GM18520 (cell line): ENCODE measurements around the gene NUDT21.
"Not testable (repeated sequence)": the region's sequence is repeated elsewhere in the genome, so short reads cannot be mapped to it uniquely, and the experiment has no call there.

Experiments
- ATAC-seq: cut with Tn5 transposase; IDR thresholded peaks from one replicate; pipeline ENCODE4 v1.9.1; 2021; ENCODE audit not compliant: unreplicated experiment

NUDT21 gene

DNA sequence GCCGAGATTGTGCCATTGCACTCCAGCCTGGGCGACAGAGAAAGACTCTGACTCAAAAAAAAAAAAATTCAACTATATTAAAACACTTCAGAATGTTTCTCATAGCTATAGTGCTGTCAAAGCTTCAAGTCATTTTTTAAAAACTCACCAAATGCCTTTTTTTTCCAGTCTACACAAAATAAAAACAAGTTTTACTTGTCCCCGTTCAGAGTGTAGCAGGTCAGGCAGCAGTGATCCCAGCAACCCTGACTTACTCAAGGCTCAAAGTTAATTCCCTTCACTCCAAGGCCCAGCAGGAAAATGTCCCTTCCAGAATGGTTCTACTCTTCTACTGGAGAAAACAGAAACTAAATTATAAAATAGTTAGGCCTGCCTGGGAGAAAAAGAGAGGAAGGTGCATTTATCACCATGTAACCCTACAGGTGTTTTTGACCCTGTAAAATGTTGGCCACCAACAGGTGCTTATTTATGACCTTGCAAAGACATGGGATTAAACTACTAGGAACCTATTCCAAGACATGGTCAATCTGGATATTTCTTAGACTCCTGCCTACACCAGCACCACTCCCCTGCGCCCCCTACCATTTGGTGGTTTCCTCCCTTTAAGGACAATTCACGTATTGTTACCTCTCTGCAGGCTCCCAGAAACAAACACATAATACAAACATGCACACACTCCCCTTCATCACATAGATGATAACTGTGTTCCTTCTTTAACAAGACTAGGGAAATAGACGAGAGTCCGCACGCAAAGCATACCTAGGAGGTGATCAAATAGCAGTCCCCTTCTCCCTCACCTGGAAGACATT is 31.2 kb downstream of the NUDT21 start:
- no peak for ATAC-seq

- ATAC-seq: no peak
Observed at GRCh38 chr16:56417138-56417537, 34.0 kb downstream of the NUDT21 start.

- no peak for ATAC-seq
Observed at GRCh38 chr16:56415875-56416274, 35.3 kb downstream of the NUDT21 start.

DNA sequence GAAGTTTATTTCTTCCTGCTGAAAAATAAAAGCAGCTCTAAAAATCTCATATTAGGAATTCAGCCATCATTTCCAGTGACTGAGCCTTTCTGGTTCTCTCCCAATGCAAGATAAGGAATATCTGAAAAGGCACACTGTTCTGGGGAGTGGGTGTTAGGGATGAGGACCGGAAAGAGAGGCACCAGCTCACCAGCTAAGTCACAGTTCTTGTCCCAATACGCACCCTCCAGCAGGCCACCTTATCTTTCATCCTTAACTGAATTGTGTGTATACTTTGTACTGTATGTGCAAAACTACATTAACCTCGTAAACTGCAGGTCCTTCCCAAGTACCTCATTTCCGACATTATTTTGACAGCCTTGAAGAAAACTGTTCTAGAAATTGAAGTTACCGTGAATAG is 36.8 kb downstream of the NUDT21 start:
- no peak for ATAC-seq

- ATAC-seq: no peak
Observed at GRCh38 chr16:56413381-56413780, 37.8 kb downstream of the NUDT21 start.

GRCh38 chr16:56411624-56412023 is 39.5 kb downstream of the NUDT21 start:
- no peak for ATAC-seq

GRCh38 chr16:56411123-56411522 is 40.0 kb downstream of the NUDT21 start:
- ATAC-seq: no peak

DNA sequence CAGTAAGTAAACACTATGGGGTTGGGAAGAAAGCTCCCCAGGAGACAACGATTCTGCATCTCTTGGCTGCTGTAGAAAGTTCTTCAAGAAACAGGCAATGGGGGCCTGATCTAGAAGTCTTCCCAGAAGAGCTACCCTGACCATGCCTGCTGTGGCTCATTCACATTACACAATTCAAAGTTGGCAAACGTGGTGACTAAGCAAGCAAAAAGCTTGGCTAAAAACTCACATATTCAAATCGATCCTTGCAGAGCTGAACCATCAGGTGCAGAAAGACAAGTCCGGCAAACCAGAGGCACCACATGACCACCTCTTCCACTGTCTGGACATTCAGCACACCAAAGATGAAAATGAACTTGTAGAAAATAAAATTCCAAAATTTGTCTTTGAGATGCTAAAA is 41.9 kb downstream of the NUDT21 start:
- ATAC-seq: no peak

- ATAC-seq: no peak
Observed at GRCh38 chr16:56408379-56409098, 42.6 kb downstream of the NUDT21 start.

DNA sequence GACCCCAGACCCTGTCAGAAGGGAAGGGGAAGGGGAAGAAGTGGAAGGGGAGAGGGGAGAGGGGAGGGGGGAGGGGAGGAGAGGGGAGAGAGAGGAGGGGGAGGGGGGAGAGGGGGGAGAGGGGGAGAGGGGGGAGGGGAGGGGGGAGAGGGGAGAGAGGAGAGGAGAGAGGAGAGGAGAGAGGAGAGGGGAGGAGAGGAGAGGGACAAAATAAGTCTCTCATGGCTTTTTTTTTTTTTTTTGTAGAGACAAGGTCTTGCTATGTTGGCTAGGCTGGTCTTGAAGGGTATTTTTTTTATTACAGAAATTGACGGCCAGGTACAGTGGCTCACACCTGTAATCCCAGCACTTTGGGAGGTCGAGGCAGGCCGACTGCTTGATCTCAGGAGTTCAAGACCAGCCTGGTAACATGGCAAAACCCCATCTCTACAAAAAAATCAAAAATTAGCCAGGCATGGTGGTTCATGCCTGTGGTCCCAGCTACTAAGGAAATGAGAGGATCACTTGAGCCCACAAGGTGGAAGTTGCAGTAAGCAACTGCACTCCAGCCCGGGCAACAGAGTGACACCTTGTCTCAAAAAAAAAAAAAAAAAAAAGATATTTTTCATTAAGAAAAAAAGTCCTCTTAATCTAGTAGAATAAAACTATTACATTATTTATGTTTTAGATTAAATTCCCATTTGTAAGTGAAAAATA is 45.0 kb downstream of the NUDT21 start:
- ATAC-seq: no peak

- no peak for ATAC-seq
Observed at GRCh38 chr16:56401482-56401881, 49.6 kb downstream of the NUDT21 start.

DNA sequence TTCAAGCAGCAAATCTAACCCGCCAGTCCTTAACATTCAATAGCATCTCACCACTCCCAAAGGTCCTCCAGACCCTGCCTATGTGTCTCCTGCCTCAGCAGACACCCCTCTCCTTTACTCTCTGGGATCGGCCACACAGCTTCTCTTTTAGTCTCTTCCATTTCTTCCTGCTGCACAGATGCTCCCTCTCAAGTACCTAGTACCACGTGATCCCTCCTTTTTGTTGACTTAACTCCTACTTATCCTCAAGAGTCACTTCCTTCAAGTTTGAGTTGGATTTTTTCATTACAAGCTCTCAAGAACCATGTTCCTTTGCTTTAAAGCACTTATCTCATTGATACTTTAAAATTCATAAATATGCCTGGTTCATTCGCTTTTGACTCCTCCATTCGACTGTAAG is 50.7 kb downstream of the NUDT21 start:
- no peak for ATAC-seq

GRCh38 chr16:56399486-56399885 is 51.6 kb downstream of the NUDT21 start:
- ATAC-seq: no peak

DNA sequence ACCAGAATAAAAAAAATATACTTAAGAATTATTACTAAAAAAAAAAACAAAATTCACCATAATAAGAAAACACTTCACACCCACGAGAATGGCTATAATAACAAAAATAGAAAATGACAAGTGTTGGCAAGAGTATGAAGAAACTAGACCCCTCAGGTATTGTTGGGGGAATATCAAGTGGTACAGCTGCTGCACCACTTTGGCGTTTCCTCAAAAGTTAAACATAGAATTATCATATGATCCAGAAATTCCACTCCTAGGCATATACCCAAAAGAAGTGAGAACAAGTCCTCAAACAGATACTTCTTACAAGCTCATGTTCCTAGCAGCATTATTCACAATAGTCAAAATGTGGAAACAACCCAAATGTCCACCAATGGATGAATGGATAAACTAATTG is 52.1 kb downstream of the NUDT21 start:
- ATAC-seq: no peak

GRCh38 chr16:56396724-56397123 is 54.4 kb downstream of the NUDT21 start:
- ATAC-seq: not testable (repeated sequence)

- ATAC-seq: no peak
Observed at GRCh38 chr16:56389554-56389953, 61.6 kb downstream of the NUDT21 start.

DNA sequence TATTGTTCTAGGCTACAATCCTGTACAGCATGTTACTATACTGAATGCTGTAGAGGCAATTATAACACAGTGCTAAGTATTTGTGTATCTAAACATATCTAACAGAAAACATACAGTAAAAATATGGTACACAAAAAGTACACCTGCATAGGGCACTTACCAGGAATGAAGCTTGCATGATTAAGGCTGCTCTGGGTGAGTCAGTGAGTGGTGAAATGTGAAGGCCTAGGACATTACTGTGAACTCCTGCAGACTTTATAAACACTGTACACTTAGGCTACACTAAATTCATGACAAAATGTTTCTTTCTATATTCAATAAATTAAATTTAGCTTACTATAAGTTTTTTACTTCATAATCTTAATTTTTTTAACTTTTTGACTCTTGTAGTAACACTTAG is 62.9 kb downstream of the NUDT21 start:
- no peak for ATAC-seq

- no peak for ATAC-seq
Observed at GRCh38 chr16:56387396-56387795, 63.7 kb downstream of the NUDT21 start.

- ATAC-seq: no peak
Observed at GRCh38 chr16:56384074-56384721, 66.9 kb downstream of the NUDT21 start.

DNA sequence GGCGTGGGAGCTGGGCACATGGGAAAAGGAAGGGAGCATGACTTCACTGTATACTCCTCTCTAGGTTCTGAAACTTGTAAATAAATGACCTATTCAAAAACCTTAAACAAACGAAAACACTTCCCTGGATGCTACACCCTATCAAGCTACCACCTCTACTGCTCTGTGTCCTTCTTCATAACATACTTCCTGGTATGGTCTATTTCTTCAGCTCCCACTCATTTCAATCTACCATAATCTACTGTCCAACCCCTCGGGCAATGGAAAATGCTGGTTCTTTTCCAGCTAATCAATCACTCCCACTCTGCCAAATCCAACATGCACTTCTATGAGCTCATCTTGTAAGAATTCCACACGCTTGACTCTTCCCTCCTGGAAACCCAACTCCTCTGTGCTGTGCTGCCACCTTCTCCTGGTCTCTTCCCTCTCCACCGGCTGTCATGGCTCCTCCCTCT is 68.2 kb downstream of the NUDT21 start:
- no peak for ATAC-seq

GRCh38 chr16:56382459-56382858 is 68.7 kb downstream of the NUDT21 start:
- no peak for ATAC-seq
